Measurements from ENCODE around the gene DIP2C.

DNA sequence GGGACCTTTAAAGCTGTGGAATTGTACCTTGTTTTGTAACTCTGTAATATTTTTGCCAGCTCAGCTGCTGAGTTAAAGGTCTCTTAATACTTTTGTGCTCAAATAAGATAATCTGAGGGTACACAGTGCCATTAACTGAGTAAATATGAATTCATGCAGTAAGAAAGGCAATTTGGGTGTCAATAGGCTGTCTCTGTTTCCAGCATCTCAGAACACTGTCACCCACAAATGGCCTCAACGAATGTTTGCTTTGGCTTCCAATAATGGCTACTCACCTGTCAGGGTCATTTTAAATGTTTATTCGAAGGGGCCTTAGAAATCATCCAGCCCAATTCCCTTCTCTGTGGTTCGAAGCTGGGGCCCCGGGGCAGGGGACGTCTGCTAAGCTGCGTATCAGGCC, 328.8 kb downstream of the DIP2C start:
- TF ChIP-seq, protein P1, sequence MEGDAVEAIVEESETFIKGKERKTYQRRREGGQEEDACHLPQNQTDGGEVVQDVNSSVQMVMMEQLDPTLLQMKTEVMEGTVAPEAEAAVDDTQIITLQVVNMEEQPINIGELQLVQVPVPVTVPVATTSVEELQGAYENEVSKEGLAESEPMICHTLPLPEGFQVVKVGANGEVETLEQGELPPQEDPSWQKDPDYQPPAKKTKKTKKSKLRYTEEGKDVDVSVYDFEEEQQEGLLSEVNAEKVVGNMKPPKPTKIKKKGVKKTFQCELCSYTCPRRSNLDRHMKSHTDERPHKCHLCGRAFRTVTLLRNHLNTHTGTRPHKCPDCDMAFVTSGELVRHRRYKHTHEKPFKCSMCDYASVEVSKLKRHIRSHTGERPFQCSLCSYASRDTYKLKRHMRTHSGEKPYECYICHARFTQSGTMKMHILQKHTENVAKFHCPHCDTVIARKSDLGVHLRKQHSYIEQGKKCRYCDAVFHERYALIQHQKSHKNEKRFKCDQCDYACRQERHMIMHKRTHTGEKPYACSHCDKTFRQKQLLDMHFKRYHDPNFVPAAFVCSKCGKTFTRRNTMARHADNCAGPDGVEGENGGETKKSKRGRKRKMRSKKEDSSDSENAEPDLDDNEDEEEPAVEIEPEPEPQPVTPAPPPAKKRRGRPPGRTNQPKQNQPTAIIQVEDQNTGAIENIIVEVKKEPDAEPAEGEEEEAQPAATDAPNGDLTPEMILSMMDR (conservative IDR thresholded peaks at IDR 0.05): no peak
- no peak for TF ChIP-seq ZFX (IDR thresholded peaks at IDR 0.05)
